Right kidney (tissue), 1 donor: ENCODE data around the gene PHC2.
"Not testable (repeated sequence)": the region's sequence is repeated elsewhere in the genome, so short reads cannot be mapped to it uniquely, and the experiment has no call there.

Experiments used
- DNase-seq: peaks from one replicate; pipeline ENCODE4 v3.0.0-alpha.2; 2016

The PHC2 gene

GRCh38 chr1:33294071-33295010, 136.6 kb downstream of the PHC2 start:
- no peak for DNase-seq

- no peak for DNase-seq
Measured at GRCh38 chr1:33292726-33293340, 138.1 kb downstream of the PHC2 start.

GRCh38 chr1:33290615-33291014, 140.3 kb downstream of the PHC2 start:
- not testable (repeated sequence) for DNase-seq

GRCh38 chr1:33289858-33290154, 141.1 kb downstream of the PHC2 start:
- DNase-seq, result no peak

- no peak for DNase-seq
Measured at GRCh38 chr1:33288976-33289857, 141.7 kb downstream of the PHC2 start.

- no peak for DNase-seq
Measured at GRCh38 chr1:33287317-33287716, 143.6 kb downstream of the PHC2 start.

- no peak for DNase-seq
Measured at GRCh38 chr1:33286451-33287185, 144.3 kb downstream of the PHC2 start.

GRCh38 chr1:33284049-33284448, 146.8 kb downstream of the PHC2 start:
- no peak for DNase-seq

- no peak for DNase-seq
Measured at GRCh38 chr1:33282791-33283190, 148.1 kb downstream of the PHC2 start.

GRCh38 chr1:33281554-33282303, 149.2 kb downstream of the PHC2 start:
- no peak for DNase-seq

GRCh38 chr1:33280091-33280661, 150.7 kb downstream of the PHC2 start:
- DNase-seq, result no peak

GRCh38 chr1:33277488-33278084, 153.3 kb downstream of the PHC2 start:
- no peak for DNase-seq

GRCh38 chr1:33276573-33277298, 154.2 kb downstream of the PHC2 start:
- DNase-seq, result no peak

- no peak for DNase-seq
Measured at GRCh38 chr1:33275706-33276572, 155.0 kb downstream of the PHC2 start.

GRCh38 chr1:33275195-33275594, 155.7 kb downstream of the PHC2 start:
- DNase-seq, result no peak

- no peak for DNase-seq
Measured at GRCh38 chr1:33274446-33274845, 156.4 kb downstream of the PHC2 start.

GRCh38 chr1:33273961-33274371, 156.9 kb downstream of the PHC2 start:
- DNase-seq, result no peak
